Measurements from ENCODE around the gene LRRC8C. TPM values are rescaled to one million over a fixed set of nuclear protein-coding genes. Genes with fewer than 3 reads are reported as not detected.
A peak's percentile ranks its signal among the peaks of the same experiment; 100 is the strongest.

Gene LRRC8C
- total and polyA plus RNA-seq, 11 donors: 3.2 to 16.3 (median 9.2) TPM

- peak; percentile 25 to 92 (median 70) for ATAC-seq
- intact Hi-C loops (cut with DNase I): no loop called here
- WGBS, 4 donors: 49 to 64% (median 58%) methylated on average over 10 of the region's 10 CpGs
- H3K9me3 ChIP-seq: no peaks in the 10 kb centered on the region
- peak in 1 of 5 donors; percentile 65 for DNase-seq
- no peaks in the 10 kb centered on the region for H3K27me3 ChIP-seq
- H3K4me3 ChIP-seq: no peak overlapping the region
- H3K27ac ChIP-seq: peak overlapping the region in 4 of 12 donors; percentile 7 to 46 (median 29)
- no peak for TF ChIP-seq POLR2A (IDR thresholded peaks at IDR 0.05)
- TF ChIP-seq, protein P1, sequence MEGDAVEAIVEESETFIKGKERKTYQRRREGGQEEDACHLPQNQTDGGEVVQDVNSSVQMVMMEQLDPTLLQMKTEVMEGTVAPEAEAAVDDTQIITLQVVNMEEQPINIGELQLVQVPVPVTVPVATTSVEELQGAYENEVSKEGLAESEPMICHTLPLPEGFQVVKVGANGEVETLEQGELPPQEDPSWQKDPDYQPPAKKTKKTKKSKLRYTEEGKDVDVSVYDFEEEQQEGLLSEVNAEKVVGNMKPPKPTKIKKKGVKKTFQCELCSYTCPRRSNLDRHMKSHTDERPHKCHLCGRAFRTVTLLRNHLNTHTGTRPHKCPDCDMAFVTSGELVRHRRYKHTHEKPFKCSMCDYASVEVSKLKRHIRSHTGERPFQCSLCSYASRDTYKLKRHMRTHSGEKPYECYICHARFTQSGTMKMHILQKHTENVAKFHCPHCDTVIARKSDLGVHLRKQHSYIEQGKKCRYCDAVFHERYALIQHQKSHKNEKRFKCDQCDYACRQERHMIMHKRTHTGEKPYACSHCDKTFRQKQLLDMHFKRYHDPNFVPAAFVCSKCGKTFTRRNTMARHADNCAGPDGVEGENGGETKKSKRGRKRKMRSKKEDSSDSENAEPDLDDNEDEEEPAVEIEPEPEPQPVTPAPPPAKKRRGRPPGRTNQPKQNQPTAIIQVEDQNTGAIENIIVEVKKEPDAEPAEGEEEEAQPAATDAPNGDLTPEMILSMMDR (IDR thresholded peaks at IDR 0.05): no peak
- H3K36me3 ChIP-seq: no peaks in the 10 kb centered on the region
- peaks cover 0 to 23% (median 5%) of the 10 kb centered on the region in 12 donors for H3K4me1 ChIP-seq
Measured at GRCh38 chr1:89739013-89739843, 106.3 kb downstream of the LRRC8C start.

GRCh38 chr1:89739844-89740216, 106.9 kb downstream of the LRRC8C start:
- ATAC-seq (peak in 1 of 4 donors; percentile 30), DNase-seq (no peak)
- H3K27ac ChIP-seq: peak overlapping the region in 3 of 12 donors; percentile 7 to 46 (median 15)
- no peaks in the 10 kb centered on the region for H3K9me3 ChIP-seq
- H3K4me1 ChIP-seq: peaks cover 0 to 22% (median 5%) of the 10 kb centered on the region in 12 donors
- H3K36me3 ChIP-seq: no peaks in the 10 kb centered on the region
- 60 to 94% (median 81%) methylated on average over 1 of the region's 1 CpG for WGBS, 4 donors
- H3K27me3 ChIP-seq: no peaks in the 10 kb centered on the region
- no peak overlapping the region for H3K4me3 ChIP-seq
- TF ChIP-seq, protein P1 (IDR thresholded peaks at IDR 0.05): no peak
- TF ChIP-seq POLR2A (IDR thresholded peaks at IDR 0.05): no peak
- intact Hi-C loops (cut with DNase I): no loop called here

GRCh38 chr1:89743788-89744187, 110.9 kb downstream of the LRRC8C start:
- no peaks in the 10 kb centered on the region for H3K36me3 ChIP-seq
- intact Hi-C loops (cut with DNase I): loop anchor here in 1 of 10 donors (1.0 kb wide), 1 partner anchor 12 kb away; no protein-coding TSS in a partner anchor
- TF ChIP-seq, protein P1 (IDR thresholded peaks at IDR 0.05): no peak
- TF ChIP-seq POLR2A (IDR thresholded peaks at IDR 0.05): no peak
- H3K4me3 ChIP-seq: no peak overlapping the region
- WGBS, 4 donors: 91 to 93% (median 92%) methylated on average over 4 of the region's 4 CpGs
- no peaks in the 10 kb centered on the region for H3K9me3 ChIP-seq
- DNase-seq: no peak
- H3K27me3 ChIP-seq: no peaks in the 10 kb centered on the region
- ATAC-seq: no peak
- H3K4me1 ChIP-seq: peaks cover 0 to 15% (median 5%) of the 10 kb centered on the region in 12 donors
- H3K27ac ChIP-seq: no peak overlapping the region

GRCh38 chr1:89746424-89747149, 113.7 kb downstream of the LRRC8C start:
- intact Hi-C loops (cut with DNase I): no loop called here
- no peak for DNase-seq
- Histone ChIP-seq H3K36me3 (no peaks in the 10 kb centered on the region), H3K4me3 (no peak overlapping the region), H3K4me1 (no peaks in the 10 kb centered on the region), H3K27ac (no peak overlapping the region), H3K27me3 (no peaks in the 10 kb centered on the region), H3K9me3 (no peaks in the 10 kb centered on the region)
- WGBS, 4 donors: 86 to 97% (median 92%) methylated on average over 3 to 4 of the region's 4 CpGs
- no peak for ATAC-seq
- no peak for TF ChIP-seq POLR2A (IDR thresholded peaks at IDR 0.05)
- TF ChIP-seq, protein P1 (IDR thresholded peaks at IDR 0.05): no peak

Measured in heart left ventricle (tissue), 16 donors.